Esophagus squamous epithelium (tissue), 5 donors: Measurements from ENCODE around the gene SLCO2B1. TPM values are rescaled to one million over a fixed set of nuclear protein-coding genes. Genes with fewer than 3 reads are reported as not detected.

Source experiments
- DNase-seq: peaks from one replicate; lab custom pipeline; 2025; lab: John Stamatoyannopoulos, UW
- H3K27ac ChIP-seq, 4 donors: fragments of 200-600 bp; sonication (generic); one replicate each; pipeline ENCODE4 v1.5.1; 2016 to 2019; ENCODE audit warnings: mild to moderate bottlenecking in 1 of 4
- H3K27me3 ChIP-seq, 4 donors: fragments of 200-600 bp; sonication (generic); 1 replicate in 3 of 4; 2 replicates in 1 of 4; pipeline versions ENCODE4 v1.5.1 to v1.6.0; 2017 to 2021; ENCODE audit warnings: antibody characterized with exemption in 1 of 4
- H3K36me3 ChIP-seq, 3 donors: fragments of 200-600 bp; sonication (generic); one replicate each; pipeline ENCODE4 v1.5.1; 2016 to 2019
- H3K4me1 ChIP-seq, 3 donors: fragments of 200-600 bp; sonication (generic); one replicate each; pipeline ENCODE4 v1.5.1; 2017 to 2019
- H3K4me3 ChIP-seq, 4 donors: fragments of 200-600 bp; sonication (generic); 1 replicate in 3 of 4; 2 replicates in 1 of 4; pipeline ENCODE4 v1.5.1; 2016 to 2019; ENCODE audit warnings: mild to moderate bottlenecking in 2 of 4, moderate library complexity in 1 of 4
- H3K9me3 ChIP-seq, 3 donors: fragments of 200-600 bp; sonication (generic); one replicate each; pipeline ENCODE4 v1.5.1; 2016 to 2019
- CTCF ChIP-seq, 6 experiments: fragments of 450-650 bp in 4 of 6; fragments of 200-600 bp in 2 of 6; sonication (generic) in 2 of 6; IDR thresholded peaks; one replicate each; pipeline ENCODE4 v1.5.1; 2016 to 2019; ENCODE audit warnings: antibody characterized with exemption in 6 of 6, mild to moderate bottlenecking in 4 of 6, moderate library complexity in 4 of 6
- POLR2A ChIP-seq, 4 donors: fragments of 450-650 bp; IDR thresholded peaks; one replicate each; pipeline ENCODE4 v1.6.1; 2017; ENCODE audit warnings: antibody characterized with exemption in 4 of 4, mild to moderate bottlenecking in 4 of 4, moderate library complexity in 3 of 4
- WGBS, 2 donors: methylation state at CpG; one replicate each; pipeline ENCODE4 v1.1.5; 2018; 5-methylcytosine and 5-hydroxymethylcytosine counted together
- intact Hi-C: fragments of 100-400 bp; cut with DNase I; formaldehyde crosslinking; loops from one replicate; pipeline ENCODE4 v1.15.0; 2022
- total RNA-seq, 4 donors: library from RNA; depleted of rRNA; stranded (reverse); fragments of >200 nt; gene quantifications; one replicate each; pipeline ENCODE4 v1.1.0, GENCODE V29; 2016
- donor health status: DM: yes; HTN: yes; CAD: no.

Gene SLCO2B1
- total RNA-seq, 4 donors from 2014 or later: 3.6 to 35.7 (median 16.1) TPM

DNA sequence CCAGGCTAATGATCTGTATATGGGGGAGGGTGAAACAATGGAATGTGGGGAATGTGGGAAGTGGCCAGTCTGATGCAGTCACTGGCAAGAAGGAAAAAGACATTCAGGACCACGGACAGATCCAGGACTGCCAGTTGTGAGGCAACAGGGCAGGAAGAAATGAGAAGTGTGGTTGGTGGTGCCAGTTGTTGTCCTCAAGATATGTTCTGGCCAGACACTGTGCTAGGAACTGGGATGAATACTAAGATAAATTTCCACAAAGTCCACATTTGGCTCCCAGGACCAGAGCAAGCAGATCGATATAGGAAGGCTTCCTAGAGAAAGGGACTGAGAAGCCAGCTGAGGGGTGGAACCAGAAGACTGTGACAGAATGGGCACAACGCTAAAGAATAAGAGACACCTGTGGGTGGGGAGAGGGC, 82.9 kb downstream of the SLCO2B1 start:
- H3K4me3 ChIP-seq: no peak overlapping the region
- TF ChIP-seq CTCF (IDR thresholded peaks at IDR 0.05) (no peak), POLR2A (IDR thresholded peaks at IDR 0.05) (no peak)
- no peaks in the 10 kb centered on the region for H3K4me1 ChIP-seq
- DNase-seq: no peak
- 43 to 55% methylated on average over 3 of the region's 3 CpGs for WGBS, 2 donors
- no peaks in the 10 kb centered on the region for H3K36me3 ChIP-seq
- no peaks in the 10 kb centered on the region for H3K9me3 ChIP-seq
- intact Hi-C loops: no loop called here
- H3K27me3 ChIP-seq: peaks cover 0 to 48% (median 0%) of the 10 kb centered on the region in 4 donors
- no peak overlapping the region for H3K27ac ChIP-seq

GRCh38 chr11:75236062-75236461, 85.2 kb downstream of the SLCO2B1 start:
- WGBS, 2 donors: 45 to 55% methylated on average over 6 to 8 of the region's 8 CpGs
- Histone ChIP-seq H3K4me1 (peaks cover 5 to 11% (median 8%) of the 10 kb centered on the region in 3 donors), H3K9me3 (no peaks in the 10 kb centered on the region), H3K27me3 (peaks cover 6 to 65% (median 11%) of the 10 kb centered on the region in 4 donors), H3K4me3 (no peak overlapping the region), H3K36me3 (no peaks in the 10 kb centered on the region), H3K27ac (no peak overlapping the region)
- intact Hi-C loops: no loop called here
- DNase-seq: no peak
- TF ChIP-seq POLR2A (IDR thresholded peaks at IDR 0.05) (no peak), CTCF (IDR thresholded peaks at IDR 0.05) (no peak)

GRCh38 chr11:75237050-75237449, 86.1 kb downstream of the SLCO2B1 start:
- H3K9me3 ChIP-seq: no peaks in the 10 kb centered on the region
- DNase-seq: no peak
- H3K36me3 ChIP-seq: no peaks in the 10 kb centered on the region
- TF ChIP-seq POLR2A (IDR thresholded peaks at IDR 0.05) (no peak), CTCF (IDR thresholded peaks at IDR 0.05) (no peak)
- H3K4me1 ChIP-seq: peaks cover 5 to 20% (median 18%) of the 10 kb centered on the region in 3 donors
- H3K27ac ChIP-seq: no peak overlapping the region
- no peak overlapping the region for H3K4me3 ChIP-seq
- H3K27me3 ChIP-seq: peaks cover 6 to 70% (median 12%) of the 10 kb centered on the region in 4 donors
- intact Hi-C loops: no loop called here
- 72 to 78% methylated on average over 6 to 8 of the region's 8 CpGs for WGBS, 2 donors

DNA sequence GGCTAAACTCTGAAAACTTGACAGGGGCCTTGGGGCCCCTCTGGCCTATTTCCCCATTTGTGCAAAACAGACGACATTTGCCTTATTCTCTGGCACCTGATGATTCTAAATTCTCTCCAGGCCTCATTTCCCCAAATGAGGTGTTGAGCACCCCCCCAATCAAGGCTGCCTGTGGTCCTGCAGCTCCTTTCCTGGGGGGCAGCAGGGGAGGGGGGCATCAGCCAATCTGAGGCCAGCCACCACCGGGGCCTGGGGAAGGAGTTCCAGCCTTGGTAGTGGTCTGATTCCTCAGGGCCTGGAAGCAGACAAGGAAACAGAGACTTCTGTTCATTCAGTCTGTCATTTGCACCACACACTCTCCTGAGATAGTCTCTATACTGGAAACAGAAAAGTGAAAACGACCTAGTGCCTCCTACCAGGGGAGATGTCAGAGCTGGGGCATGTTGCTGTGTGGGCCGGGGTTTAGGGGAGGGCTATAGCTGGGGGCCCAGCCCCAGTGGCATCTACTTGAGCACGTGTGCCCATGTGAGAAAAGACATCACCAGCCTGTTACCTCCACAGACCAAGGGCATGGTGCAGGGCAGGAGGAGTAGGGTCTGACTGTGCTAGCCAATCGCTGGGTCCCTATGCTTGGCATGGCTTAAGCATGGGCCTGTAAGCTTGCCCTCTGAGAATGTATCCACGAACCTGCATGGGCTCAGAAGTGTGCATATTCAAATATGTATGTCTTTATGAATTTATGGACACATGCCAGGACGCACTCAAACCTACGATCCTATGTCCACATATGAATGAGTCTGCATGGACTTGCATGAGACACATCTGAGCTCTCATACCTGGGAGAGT, 87.9 kb downstream of the SLCO2B1 start:
- Histone ChIP-seq H3K9me3 (no peaks in the 10 kb centered on the region), H3K4me3 (no peak overlapping the region), H3K36me3 (no peaks in the 10 kb centered on the region), H3K27me3 (peaks cover 11 to 87% (median 16%) of the 10 kb centered on the region in 4 donors), H3K4me1 (peaks cover 5 to 24% (median 20%) of the 10 kb centered on the region in 3 donors), H3K27ac (no peak overlapping the region)
- intact Hi-C loops: no loop called here
- no peak for DNase-seq
- no peak for TF ChIP-seq CTCF (IDR thresholded peaks at IDR 0.05)
- TF ChIP-seq POLR2A (IDR thresholded peaks at IDR 0.05): no peak
- 62 to 75% methylated on average over 6 to 8 of the region's 9 CpGs for WGBS, 2 donors
